NCI-H128 (cell line): ENCODE data around the gene RPL9.
"Not testable (repeated sequence)": the region's sequence is repeated elsewhere in the genome, so short reads cannot be mapped to it uniquely, and the experiment has no call there.

ENCODE experiments used
- DNase-seq: peaks from one replicate; lab custom pipeline; 2025; ENCODE audit not compliant: unreplicated experiment; lab: John Stamatoyannopoulos, UW

Gene RPL9

GRCh38 chr4:39427520-39428114 lies 31.1 kb downstream of the RPL9 start:
- DNase-seq: no peak

GRCh38 chr4:39426728-39427127 lies 32.0 kb downstream of the RPL9 start:
- DNase-seq: no peak

- DNase-seq: not testable (repeated sequence)
These were observed 33.4 kb downstream of the RPL9 start for GRCh38 chr4:39425297-39425696.

GRCh38 chr4:39422247-39422646 lies 36.5 kb downstream of the RPL9 start:
- no peak for DNase-seq

- no peak for DNase-seq
These were observed 42.9 kb downstream of the RPL9 start for GRCh38 chr4:39415678-39416283.

- DNase-seq: not testable (repeated sequence)
These were observed 47.2 kb downstream of the RPL9 start for GRCh38 chr4:39411561-39411960.

GRCh38 chr4:39410415-39410814 lies 48.3 kb downstream of the RPL9 start:
- DNase-seq: no peak

- DNase-seq: no peak
These were observed 51.2 kb downstream of the RPL9 start for GRCh38 chr4:39407584-39407885.

- no peak for DNase-seq
These were observed 51.7 kb downstream of the RPL9 start, which contains the start of gene KLB for GRCh38 chr4:39406763-39407583. Gene KLB (plus strand): TSS chr4:39406930. CDS start chr4:39406950, 20 bp downstream.
